DOHH2 (cell line): ENCODE results near the gene CNKSR3.

Source experiments
- CTCF ChIP-seq: fragments of 200-600 bp; sonication (generic); IDR thresholded peaks from one replicate; pipeline ENCODE4 v1.5.1; 2014; ENCODE audit warnings: antibody characterized with exemption, mild to moderate bottlenecking, low read depth, low read length; ENCODE audit not compliant: poor library complexity, severe bottlenecking
- EZH2phosphoT487 ChIP-seq: fragments of 200-600 bp; sonication (generic); IDR thresholded peaks from 2 replicates; pipeline ENCODE4 v1.6.1; 2017; ENCODE audit warnings: borderline replicate concordance, mild to moderate bottlenecking, antibody characterized with exemption, low read length, moderate library complexity, mixed read lengths

GRCh38 chr6:154345811-154346210 is 164.7 kb downstream of the CNKSR3 start:
- TF ChIP-seq CTCF (no peak), EZH2phosphoT487 (no peak)
